HepG2 (cell line): ENCODE data around the gene CAPN10. TPM values are rescaled to one million over a fixed set of nuclear protein-coding genes. Genes with fewer than 3 reads are reported as not detected.

Experiments
- AGO1 ChIP-seq: fragments of 200-400 bp; formaldehyde crosslinking; IDR thresholded peaks from 2 replicates; pipeline ENCODE4 v1.6.1; 2017; ENCODE audit warnings: mild to moderate bottlenecking, low read depth, low read length, moderate library complexity; ENCODE audit not compliant: poor library complexity, severe bottlenecking
- AKNA ChIP-seq: sonication (generic); formaldehyde crosslinking; IDR thresholded peaks from 2 replicates; pipeline ENCODE4 v1.4.0; 2020; ENCODE audit warnings: missing genetic modification reagents, borderline replicate concordance
- CSRNP2 ChIP-seq: sonication (generic); formaldehyde crosslinking; conservative IDR thresholded peaks from 2 replicates; pipeline ENCODE4 v1.8.0; 2022; ENCODE audit warnings: low read depth, missing genetic modification reagents
- ETV6 ChIP-seq: sonication (generic); formaldehyde crosslinking; conservative IDR thresholded peaks from 2 replicates; pipeline ENCODE4 v1.4.0; 2020; ENCODE audit warnings: missing genetic modification reagents
- HMGA1 ChIP-seq: sonication (generic); formaldehyde crosslinking; conservative IDR thresholded peaks from 2 replicates; pipeline ENCODE4 v1.4.0; 2020; ENCODE audit warnings: missing genetic modification reagents
- JUND ChIP-seq: sonication (generic); formaldehyde crosslinking; IDR thresholded peaks from 2 replicates; pipeline ENCODE4 v1.8.0; 2022; ENCODE audit warnings: mild to moderate bottlenecking, missing genetic modification reagents
- KAT8 ChIP-seq: IDR thresholded peaks from 2 replicates; pipeline ENCODE4 v1.6.1; 2016; ENCODE audit warnings: missing genetic modification reagents, missing compliant biosample characterization
- NR2F6 ChIP-seq, 2 experiments: IDR thresholded peaks; 2 replicates each; pipeline ENCODE4 v1.6.1; 2016; ENCODE audit warnings: antibody characterized with exemption in 1 of 2, mild to moderate bottlenecking in 1 of 2
- PHF5A ChIP-seq: IDR thresholded peaks from one replicate; pipeline ENCODE4 v1.6.1; 2018; ENCODE audit warnings: low read depth, missing genetic modification reagents; ENCODE audit not compliant: unreplicated experiment
- SKIL ChIP-seq: sonication (generic); formaldehyde crosslinking; IDR thresholded peaks from 2 replicates; pipeline ENCODE4 v1.8.0; 2022; ENCODE audit warnings: missing genetic modification reagents, mild to moderate bottlenecking, moderate library complexity, borderline replicate concordance
- SNRNP70 ChIP-seq: fragments of 200-400 bp; formaldehyde crosslinking; IDR thresholded peaks from 2 replicates; pipeline ENCODE4 v1.6.1; 2017; ENCODE audit warnings: mild to moderate bottlenecking, low read depth, low read length, moderate library complexity
- TBX3 ChIP-seq: fragments of 450-650 bp; IDR thresholded peaks from 2 replicates; pipeline ENCODE4 v1.6.1; 2017; ENCODE audit warnings: antibody characterized with exemption, mild to moderate bottlenecking, inconsistent platforms, borderline replicate concordance
- ZBTB2 ChIP-seq: sonication (generic); formaldehyde crosslinking; IDR thresholded peaks from 2 replicates; pipeline ENCODE4 v1.8.0; 2022; ENCODE audit warnings: low read depth, missing genetic modification reagents
- ZNF607 ChIP-seq: sonication (generic); formaldehyde crosslinking; IDR thresholded peaks from 2 replicates; pipeline ENCODE4 v1.5.1; 2020; ENCODE audit warnings: missing genetic modification reagents, mild to moderate bottlenecking, borderline replicate concordance
- polyA plus RNA-seq, 8 experiments: library from polyadenylated mRNA; depleted of rRNA in 3 of 8; stranded (reverse) in 7 of 8; unstranded in 1 of 8; fragments of >200 nt; fragmentation: Illumina TruSeq in 4 of 8; extraction: Trizol in 4 of 8; gene quantifications; 2 replicates each; pipeline versions ENCODE4 v1.2.1 to v1.2.3, GENCODE V29; 2011 to 2016; ENCODE audit warnings: low read depth in 4 of 8, missing spikeins in 1 of 8, mixed read lengths in 1 of 8; ENCODE audit not compliant: insufficient read depth in 1 of 8
- total RNA-seq, 5 experiments: library from RNA; depleted of rRNA; stranded (reverse); fragments of >200 nt; fragmentation: Illumina TruSeq; extraction: Trizol; gene quantifications; 2 replicates each; pipeline ENCODE4 v1.2.3, GENCODE V29; 2016; ENCODE audit warnings: low read depth in 1 of 5

CAPN10 gene
- total and polyA plus RNA-seq, 2 of the 13 experiments (the other 11 are each of a cell fraction or from before 2014, with no cell fraction given) = 27.6 to 32.4 TPM

GRCh38 chr2:240579771-240580614 lies 6.5 kb upstream of the CAPN10 start (continued):
- no peak; the same call in 1 of the 2 replicates for TF ChIP-seq SKIL (CRISPR knock-in tag)
- peak; percentile 19 for TF ChIP-seq PHF5A (CRISPR knock-in tag)
- TF ChIP-seq HMGA1 = no peak
- peak; percentile 90 for TF ChIP-seq JUND (CRISPR knock-in tag)
- no peak; the same call in 1 of the 2 replicates for TF ChIP-seq ETV6 (CRISPR knock-in tag)
- TF ChIP-seq ZBTB2 (CRISPR knock-in tag) = 0 out of 2 replicates have a peak, but pooled peaks have one; percentile 50
- no peak for TF ChIP-seq SNRNP70
- TF ChIP-seq CSRNP2 (CRISPR knock-in tag) = no peak
- peak; percentile 73 for TF ChIP-seq AGO1
- TF ChIP-seq NR2F6 (IDR thresholded peaks at IDR 0.05) = peak; percentile 72; the same call in 1 of the 2 replicates
- peak; percentile 83 for TF ChIP-seq NR2F6 (CRISPR knock-in tag; IDR thresholded peaks at IDR 0.05)
- peak; percentile 87 for TF ChIP-seq TBX3
- no peak for TF ChIP-seq AKNA (CRISPR knock-in tag)
- TF ChIP-seq ZNF607 = no peak
- TF ChIP-seq KAT8 (CRISPR knock-in tag) = peak; percentile 64
